ENCODE measurements around the gene RAD9A. TPM values are rescaled to one million over a fixed set of nuclear protein-coding genes. Genes with fewer than 3 reads are reported as not detected.

The RAD9A gene
- total RNA-seq, 1 experiment from 2014 or later = 55.1 TPM

DNA sequence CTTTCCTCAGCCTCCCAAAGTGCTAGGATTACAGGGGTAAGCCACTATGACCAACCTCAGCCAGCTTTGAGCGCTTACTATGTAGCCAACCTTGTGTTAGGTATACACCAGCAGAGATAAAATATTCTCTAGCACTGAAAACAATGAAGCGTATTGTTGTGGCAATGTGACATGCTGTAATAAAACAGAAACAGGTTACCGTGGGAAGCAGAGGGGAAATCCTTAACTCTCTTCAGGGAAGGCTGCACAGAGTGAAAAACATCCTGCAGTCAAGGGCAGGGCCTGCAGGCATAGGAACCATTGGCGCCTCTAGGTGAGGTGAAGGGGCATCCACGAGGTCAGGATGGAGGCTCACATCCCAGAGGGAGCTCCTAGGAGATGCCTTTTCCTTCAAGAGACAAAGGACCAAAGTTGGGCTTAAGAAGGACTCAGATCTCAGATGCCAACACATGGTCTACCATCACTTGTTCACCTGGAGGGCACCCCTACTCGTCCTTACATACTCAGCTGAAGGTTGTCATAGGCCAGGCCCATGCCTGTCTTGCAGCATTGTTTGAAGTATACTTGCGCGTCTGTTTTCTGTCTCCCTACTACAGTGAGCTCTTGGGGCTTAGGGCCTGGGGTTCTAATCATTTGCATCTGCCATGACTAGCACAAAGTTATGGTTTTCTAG, 46.4 kb upstream of the RAD9A start:
- Mint-ChIP-seq H3K27ac (ENCODE audit: unreplicated experiment) (peak overlapping the region; percentile 41), H3K27me3 (ENCODE audit: insufficient read depth, unreplicated experiment) (no peaks in the 10 kb centered on the region), H3K4me3 (ENCODE audit: unreplicated experiment) (no peak overlapping the region), H3K4me1 (ENCODE audit: low read depth, unreplicated experiment) (peaks cover 35% of the 10 kb centered on the region), H3K9me3 (ENCODE audit: unreplicated experiment) (no peaks in the 10 kb centered on the region), H3K36me3 (ENCODE audit: insufficient read depth, unreplicated experiment) (peaks cover 6% of the 10 kb centered on the region)
- TF ChIP-seq, protein P1, sequence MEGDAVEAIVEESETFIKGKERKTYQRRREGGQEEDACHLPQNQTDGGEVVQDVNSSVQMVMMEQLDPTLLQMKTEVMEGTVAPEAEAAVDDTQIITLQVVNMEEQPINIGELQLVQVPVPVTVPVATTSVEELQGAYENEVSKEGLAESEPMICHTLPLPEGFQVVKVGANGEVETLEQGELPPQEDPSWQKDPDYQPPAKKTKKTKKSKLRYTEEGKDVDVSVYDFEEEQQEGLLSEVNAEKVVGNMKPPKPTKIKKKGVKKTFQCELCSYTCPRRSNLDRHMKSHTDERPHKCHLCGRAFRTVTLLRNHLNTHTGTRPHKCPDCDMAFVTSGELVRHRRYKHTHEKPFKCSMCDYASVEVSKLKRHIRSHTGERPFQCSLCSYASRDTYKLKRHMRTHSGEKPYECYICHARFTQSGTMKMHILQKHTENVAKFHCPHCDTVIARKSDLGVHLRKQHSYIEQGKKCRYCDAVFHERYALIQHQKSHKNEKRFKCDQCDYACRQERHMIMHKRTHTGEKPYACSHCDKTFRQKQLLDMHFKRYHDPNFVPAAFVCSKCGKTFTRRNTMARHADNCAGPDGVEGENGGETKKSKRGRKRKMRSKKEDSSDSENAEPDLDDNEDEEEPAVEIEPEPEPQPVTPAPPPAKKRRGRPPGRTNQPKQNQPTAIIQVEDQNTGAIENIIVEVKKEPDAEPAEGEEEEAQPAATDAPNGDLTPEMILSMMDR (IDR thresholded peaks at IDR 0.05; ENCODE audit: insufficient read depth in 1 of 2, low read depth in 1 of 2, low read length in 1 of 2, severe bottlenecking in 1 of 2, unreplicated experiment in 1 of 2) = no peak
- no peaks in the 10 kb centered on the region for H3K27me3 ChIP-seq (replicated peaks; ENCODE audit: control insufficient read depth, insufficient read depth, low read length)
- no peaks in the 10 kb centered on the region for H3K9me3 ChIP-seq
- H3K36me3 ChIP-seq (ENCODE audit: control insufficient read depth, insufficient read depth, low read length) = no peaks in the 10 kb centered on the region
- H3K4me3 ChIP-seq (ENCODE audit: low read depth, low read length) = no peak overlapping the region
- CTCF ChIA-PET = interaction anchor here (0.7 to 3.4 kb wide), 22 partner anchors 10 to 290 kb away, joined by 3 to 62 read pairs (median 4); partner anchors contain the start of genes CLCF1, GRK2, KDM2A and POLD4
- H3K4me1 ChIP-seq = peaks cover 32% of the 10 kb centered on the region
- POLR2A ChIA-PET = interaction anchor here (0.8 to 1.9 kb wide), 6 partner anchors 28 to 138 kb away, joined by 3 to 11 read pairs (median 4); partner anchors contain the start of genes AIP, CLCF1, PPP1CA and SSH3
- BruUV-seq (replicated peaks) = no TSS peak
- intact Hi-C loops (cut with micrococcal nuclease; ENCODE audit: unreplicated experiment) = no loop called here
- DNase-seq = no peak

- Histone ChIP-seq H3K9me3 (no peaks in the 10 kb centered on the region), H3K4me3 (ENCODE audit: low read depth, low read length) (no peak overlapping the region), H3K36me3 (ENCODE audit: control insufficient read depth, insufficient read depth, low read length) (no peaks in the 10 kb centered on the region), H3K4me1 (peaks cover 32% of the 10 kb centered on the region), H3K27me3 (replicated peaks; ENCODE audit: control insufficient read depth, insufficient read depth, low read length) (no peaks in the 10 kb centered on the region)
- TF ChIP-seq, protein P1 (IDR thresholded peaks at IDR 0.05; ENCODE audit: insufficient read depth in 1 of 2, low read depth in 1 of 2, low read length in 1 of 2, severe bottlenecking in 1 of 2, unreplicated experiment in 1 of 2) = peak; percentile 89 to 99
- DNase-seq = peak; percentile 82 to 87
- CTCF ChIA-PET = interaction anchor here (0.6 to 3.4 kb wide), 23 partner anchors 9 to 291 kb away, joined by 3 to 62 read pairs (median 4); partner anchors contain the start of genes CLCF1, GRK2, KDM2A and POLD4
- no TSS peak for BruUV-seq (replicated peaks)
- Mint-ChIP-seq H3K4me1 (ENCODE audit: low read depth, unreplicated experiment) (peaks cover 35% of the 10 kb centered on the region), H3K36me3 (ENCODE audit: insufficient read depth, unreplicated experiment) (peaks cover 6% of the 10 kb centered on the region), H3K9me3 (ENCODE audit: unreplicated experiment) (no peaks in the 10 kb centered on the region), H3K27me3 (ENCODE audit: insufficient read depth, unreplicated experiment) (no peaks in the 10 kb centered on the region), H3K4me3 (ENCODE audit: unreplicated experiment) (peak overlapping the region; percentile 4), H3K27ac (ENCODE audit: unreplicated experiment) (peak overlapping the region; percentile 41)
- intact Hi-C loops (cut with micrococcal nuclease; ENCODE audit: unreplicated experiment) = loop anchor here (1.0 kb wide), 3 partner anchors 8 to 36 kb away; no protein-coding TSS in a partner anchor
- POLR2A ChIA-PET = interaction anchor here (0.6 to 1.9 kb wide), 7 partner anchors 28 to 137 kb away, joined by 3 to 11 read pairs (median 4); partner anchors contain the start of genes AIP, CLCF1, PPP1CA and SSH3
These were observed 45.6 kb upstream of the RAD9A start for GRCh38 chr11:67345920-67346819.

Measured in Caco-2 (cell line).